T1000 (cell line): ENCODE results near the gene UQCC2.

Experiments
- DNase-seq: peaks from one replicate; lab custom pipeline; 2025; ENCODE audit warnings: mixed read lengths; lab: John Stamatoyannopoulos, UW

Gene UQCC2

DNA sequence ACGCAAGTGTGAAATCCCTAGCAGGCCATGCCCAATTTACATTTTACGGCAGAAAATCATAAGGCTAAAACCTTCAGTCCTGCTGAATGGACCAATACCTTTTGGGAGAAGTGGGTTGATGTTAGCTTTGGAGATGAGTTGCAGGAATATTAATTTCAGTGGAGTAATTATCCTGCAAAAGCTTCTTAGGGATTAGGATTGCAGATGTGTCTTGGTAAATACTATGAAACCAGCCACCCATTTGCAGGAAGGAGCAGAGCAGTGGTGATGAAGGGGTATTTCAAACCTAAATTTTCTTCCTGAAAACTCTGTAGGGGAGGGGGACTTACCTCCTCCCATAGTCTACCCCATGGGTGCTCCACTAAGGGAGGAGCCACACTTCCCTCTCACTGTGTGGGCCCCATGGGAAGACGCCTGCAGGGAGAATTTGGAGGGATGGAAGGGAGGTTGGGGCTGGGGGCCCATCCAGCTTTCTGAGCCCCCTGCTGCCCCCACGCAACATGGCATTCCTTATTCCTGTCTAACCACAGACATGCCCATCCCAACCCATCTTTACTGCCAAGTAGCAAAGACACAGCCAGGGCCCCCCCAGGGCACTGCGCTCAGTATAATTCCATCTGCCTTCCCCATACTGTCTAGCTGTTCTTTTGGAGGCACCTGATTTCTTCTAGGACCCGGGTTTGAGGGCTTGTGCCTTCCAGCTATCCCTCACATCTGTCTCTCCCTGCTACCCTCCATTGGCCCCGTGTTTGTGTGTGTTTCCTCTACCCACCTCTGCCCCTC, 14.6 kb upstream of the UQCC2 start:
- no peak for DNase-seq

DNA sequence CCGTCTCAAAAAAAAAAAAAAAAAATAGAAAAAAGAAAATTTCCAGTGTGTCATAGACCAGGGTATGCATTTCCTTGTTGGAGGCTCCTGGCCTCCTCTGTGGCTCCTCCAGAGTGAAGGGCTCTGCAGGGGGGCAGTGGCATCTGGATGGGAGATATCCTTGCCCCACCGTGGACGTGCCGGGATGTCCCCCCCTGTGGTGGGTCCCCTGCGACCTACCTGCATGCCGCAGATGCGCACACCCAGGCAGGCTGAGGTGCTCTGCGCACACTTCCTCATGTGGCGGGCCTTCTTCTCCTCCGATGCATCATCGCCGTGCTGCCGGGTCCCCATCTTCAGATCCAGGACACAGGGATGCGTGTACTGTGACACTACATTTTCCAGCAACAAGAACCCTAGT, 13.7 kb upstream of the UQCC2 start:
- DNase-seq: no peak

DNA sequence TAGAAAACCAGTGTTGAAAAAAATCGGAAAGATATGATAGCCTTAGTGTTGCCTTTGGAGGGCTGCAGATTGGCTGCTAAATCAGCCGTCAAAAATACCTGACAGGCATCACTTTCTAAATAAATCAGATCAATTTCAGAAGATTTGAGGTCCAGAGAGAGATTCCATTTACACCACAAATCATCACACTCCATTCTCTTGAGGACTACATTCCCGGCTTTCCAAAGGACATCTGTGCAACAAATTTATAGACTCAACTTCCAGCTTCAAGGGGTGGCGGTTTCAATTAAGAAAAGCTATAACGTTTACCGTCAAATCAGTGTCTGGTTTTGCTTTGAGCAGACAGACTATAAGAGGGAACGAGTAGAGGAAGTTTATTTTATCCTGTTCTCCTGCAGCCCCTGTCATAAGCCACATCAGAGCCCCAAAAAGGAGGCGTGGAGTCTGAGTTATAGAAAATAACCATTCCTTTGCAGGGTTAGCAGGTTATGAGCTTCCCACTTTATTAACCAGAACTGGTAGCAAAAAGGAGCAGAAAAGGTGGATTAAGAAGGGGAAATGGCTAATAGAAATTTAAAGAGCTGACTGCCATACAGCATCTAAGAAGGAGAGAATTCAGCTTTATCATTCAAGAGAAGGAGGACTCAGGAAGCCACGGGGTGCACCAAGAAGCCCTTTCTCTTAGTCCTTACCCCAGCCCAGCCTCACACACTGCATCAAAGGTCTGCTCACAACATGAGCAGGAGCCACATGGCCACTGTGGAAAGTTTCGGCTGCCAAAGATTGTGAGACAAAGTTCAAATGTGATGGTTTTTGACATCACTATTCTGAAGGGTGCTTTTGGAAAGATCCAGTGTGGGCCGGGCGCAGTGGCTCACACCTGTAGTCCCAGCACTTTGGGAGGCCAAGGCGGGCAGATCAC, 12.9 kb upstream of the UQCC2 start:
- DNase-seq: no peak

DNA sequence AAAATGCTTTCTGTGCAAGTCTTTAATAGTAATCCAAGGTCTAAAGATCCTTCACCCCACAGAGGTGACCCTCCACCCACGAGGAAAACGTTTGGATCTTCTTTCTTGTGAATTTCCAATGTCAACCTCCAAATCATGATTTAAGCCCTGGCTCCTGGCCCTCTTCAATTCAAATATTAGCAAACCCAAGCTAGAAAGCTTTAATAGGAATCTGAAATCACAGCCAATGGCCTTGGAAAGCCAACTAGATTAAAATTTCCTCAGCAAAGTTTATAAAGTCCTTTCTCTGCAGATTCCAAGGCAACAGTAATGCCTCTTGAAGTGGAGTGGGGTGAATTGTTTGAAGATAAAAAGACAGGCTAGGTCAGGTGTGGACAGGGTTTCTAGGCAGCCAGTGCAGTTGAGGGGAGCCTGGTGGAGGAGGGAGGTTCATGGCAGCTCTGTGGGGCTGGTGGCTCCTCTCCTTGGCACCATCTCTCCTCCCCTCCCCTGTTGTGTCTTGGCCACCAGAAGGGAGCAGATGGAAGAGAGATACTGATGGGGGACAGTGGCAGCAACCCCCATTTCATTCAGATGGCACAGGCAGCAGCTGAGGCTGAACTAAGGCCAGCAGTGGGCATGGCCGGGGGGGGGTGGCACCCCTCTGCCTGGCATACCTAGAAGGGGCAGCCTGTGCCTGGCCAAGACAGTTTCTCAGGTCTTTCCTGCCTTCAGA, 12.0 kb upstream of the UQCC2 start:
- DNase-seq: no peak

DNA sequence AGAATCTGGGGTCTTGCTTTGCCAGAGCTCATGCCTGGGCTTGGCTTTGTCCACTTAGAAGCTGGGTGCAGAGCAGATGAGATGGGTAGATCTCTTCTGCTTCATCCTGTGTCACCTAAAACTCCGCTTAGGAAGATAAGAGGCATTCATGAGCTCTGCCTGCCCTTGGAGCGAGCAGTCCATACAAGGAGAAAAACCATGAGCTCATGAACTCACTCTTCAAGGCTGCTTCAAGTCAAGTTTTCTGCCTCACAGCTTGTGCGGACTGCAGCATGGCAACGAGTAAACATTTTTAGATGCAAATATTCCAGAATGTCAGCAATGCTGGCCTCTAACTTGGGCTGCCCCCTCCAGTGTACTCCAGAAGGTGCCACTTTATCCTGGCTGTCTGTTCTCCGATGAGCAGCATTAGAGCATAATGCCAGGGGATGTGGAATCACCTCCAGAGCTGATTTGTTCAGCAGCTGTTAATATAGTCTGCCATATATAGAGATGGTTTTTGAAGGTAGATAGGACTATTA, 10.7 kb upstream of the UQCC2 start:
- no peak for DNase-seq

DNA sequence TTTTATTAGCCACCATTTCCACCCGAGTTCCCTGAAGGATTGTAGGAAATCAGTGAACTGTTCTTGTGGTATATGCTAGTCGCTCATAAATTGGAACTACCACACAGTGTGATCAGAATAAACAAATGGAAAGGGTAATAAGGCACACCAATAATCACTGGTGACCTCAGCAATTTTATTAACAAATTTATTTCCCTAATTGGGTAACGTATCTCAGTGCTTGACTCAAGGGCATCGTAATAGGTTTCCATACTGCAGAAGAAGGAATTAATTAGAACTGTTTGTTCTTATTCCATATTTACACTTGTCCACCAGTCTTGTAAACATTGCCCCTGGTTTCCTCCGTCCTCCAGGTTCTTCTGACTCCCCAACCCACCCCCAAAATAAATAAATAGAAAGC, 10.0 kb upstream of the UQCC2 start:
- DNase-seq: no peak

DNA sequence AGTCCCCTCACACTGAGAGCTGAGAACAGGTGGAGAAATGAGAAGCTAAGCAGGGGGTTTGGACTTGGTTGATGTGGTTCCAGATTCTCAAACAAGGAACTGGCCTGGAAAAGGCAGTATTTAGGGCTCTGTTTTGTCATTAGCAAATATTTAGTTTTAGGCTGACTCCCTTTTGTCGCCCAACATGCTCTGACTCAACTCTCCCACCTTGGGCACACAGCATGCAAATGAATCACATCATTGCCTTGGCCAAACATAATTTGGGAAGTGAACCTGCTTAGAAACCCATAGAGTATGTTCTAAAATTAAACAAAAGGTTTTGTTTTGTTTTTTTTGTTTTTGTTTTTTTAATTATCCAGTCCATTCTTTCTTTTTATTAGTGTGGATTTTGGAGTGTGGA, 9.5 kb upstream of the UQCC2 start:
- DNase-seq: no peak

DNA sequence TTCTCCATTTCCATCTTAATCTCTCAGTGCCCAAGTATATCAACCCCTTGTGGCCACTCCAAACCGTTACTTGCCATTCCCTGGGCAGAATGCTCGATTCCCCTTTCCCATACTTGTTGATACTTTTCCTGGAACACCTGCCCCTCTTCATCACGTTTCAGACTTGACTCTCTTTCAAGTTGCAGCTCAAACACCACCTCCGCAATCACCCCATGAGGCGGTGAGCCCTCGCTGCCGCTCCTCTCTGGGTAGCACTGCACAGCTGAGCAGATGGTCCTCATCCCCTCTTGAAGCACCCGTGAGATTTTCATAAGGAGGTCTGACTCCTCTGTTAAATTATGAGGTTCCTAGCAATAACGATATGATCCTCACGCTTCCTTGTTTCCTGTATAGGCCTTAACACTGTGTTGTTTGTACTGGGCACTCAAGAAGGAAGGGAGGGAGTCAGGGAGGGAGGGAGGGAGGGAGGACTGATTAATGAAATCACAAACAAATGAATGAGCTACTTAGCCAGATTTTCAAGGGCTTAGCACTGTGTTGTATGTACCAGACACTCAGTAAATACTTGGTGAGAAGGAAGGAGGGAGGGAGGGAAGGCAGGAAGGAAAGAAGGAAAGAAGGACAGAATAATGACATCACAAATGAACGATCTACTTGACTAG, 8.0 kb upstream of the UQCC2 start:
- no peak for DNase-seq

DNA sequence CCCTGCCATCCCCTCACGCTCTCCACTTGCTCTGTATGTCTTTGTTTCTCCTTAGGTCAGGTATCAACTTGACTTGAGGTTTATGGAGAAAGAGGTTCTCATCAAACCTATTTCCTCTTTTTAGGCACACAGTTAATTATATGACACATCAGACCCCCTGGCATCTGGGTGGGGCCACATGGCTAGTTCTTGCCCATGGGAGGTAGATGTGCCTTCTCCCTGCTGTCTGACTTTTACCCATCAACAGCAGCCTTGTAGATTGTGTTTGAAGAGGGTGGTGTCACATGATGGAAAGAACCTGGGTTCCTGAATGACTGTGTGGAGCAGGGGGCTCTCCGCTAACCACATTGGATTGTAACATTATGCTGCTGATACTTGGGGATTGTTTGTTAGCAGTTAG, 7.2 kb upstream of the UQCC2 start:
- DNase-seq: no peak

DNA sequence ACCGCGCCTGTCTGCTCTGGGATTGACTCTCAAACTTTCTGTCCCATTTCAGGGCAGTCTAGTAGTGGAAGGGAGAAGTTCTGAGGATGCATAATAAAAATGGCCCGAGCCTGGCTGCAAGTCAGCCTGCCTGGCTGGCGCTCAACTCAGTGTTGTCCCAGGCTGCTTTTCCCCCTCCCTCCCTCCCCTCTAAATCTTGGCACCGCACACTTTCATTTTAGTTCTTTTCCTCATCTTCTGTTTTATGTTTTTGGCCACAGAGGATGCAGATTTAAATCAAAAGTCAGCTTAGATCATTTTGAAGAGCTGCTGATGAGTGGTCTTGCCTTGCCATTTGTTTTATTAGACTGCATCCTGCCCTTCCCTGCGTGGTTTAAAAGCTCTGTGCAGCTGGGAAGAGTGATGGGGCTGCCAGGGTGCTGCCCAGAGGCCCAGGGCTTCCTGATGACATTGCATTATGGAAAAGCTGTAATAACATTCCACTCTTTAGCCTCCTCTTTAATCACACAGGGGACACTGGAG, 6.5 kb upstream of the UQCC2 start:
- DNase-seq: no peak

DNA sequence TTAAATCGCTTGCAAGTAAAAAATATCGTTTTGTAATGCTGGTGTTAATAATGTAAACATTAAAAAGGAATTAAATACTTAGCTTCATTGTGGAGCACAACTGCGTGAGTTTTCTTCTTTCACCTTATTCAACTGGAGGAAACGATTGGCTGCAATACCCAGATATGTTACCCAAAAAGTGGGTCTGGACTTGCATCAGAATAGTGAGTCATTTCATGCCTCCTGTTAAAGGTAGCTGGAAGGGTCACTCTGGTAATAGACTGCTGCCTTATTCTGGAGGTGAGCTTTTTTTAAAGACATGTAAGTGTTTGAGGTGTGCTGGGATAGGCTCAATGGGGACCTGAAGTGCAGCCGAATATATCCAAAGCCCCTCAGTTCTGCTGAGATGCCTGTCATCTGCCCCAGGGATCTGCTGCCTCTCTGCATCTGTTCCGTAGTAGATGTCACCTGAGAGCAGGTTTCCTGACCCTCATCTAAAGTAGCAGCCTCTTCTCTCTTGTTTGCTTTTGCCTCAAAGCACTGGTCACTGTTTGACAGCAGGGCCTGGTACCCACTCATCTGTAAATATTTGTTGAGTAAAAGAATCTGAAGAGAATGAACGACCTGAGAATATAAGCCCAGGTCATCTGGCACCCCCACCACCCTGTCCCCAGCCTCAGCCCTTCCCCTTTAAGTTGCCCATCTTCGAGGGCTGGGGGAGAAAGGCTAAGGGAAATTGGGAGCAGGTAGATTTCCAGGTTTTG, 5.6 kb upstream of the UQCC2 start:
- DNase-seq: no peak

DNA sequence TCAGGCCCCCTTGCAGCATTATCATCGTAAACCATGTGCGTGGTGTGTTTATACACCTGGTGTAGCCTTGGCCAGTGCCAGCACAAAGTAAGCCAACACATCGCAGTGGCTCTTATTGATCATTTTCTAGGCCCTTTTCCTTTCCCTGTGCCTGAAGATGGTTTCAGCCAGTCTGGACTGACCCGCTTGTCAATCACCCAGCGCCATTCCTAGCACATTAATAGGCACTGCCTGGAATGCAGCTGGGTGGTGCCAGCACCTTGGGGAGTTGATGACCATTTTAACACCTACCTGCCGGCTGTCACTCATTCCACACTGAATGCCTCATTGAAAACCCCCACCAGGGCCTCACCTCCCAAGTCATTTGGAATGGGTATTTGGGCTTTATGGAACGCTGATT, 4.9 kb upstream of the UQCC2 start:
- no peak for DNase-seq

DNA sequence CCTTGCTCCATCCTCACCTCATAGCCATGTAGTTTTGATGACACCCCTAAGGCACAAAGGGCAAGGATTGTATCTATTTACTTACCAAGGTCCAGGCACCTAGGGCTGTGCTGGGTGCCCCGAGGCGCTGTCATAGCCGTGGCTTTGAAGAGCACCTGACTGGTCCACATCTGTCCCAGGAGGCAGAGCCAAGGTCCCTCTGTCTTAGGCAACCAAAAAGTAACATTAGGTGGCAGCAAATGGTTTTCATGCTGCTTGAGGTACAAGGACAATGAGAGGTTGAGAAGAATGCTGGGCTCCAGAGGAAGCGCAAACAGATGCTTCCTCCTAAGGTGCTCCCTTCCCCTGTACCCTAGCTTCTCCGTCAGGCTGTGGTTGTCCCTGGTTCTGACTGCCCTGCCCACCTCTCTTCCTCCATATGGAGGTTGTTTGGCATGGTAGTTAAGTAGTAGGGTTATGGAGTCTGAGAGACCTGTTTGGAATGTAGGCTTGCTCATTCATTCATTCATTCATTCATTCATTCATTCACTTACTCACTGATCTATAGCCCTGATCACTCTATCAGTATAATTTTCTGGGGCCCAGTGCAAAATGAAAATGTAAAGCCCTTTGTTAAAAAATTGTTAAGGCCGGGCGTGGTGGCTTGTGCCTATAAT, 3.0 kb upstream of the UQCC2 start:
- no peak for DNase-seq

DNA sequence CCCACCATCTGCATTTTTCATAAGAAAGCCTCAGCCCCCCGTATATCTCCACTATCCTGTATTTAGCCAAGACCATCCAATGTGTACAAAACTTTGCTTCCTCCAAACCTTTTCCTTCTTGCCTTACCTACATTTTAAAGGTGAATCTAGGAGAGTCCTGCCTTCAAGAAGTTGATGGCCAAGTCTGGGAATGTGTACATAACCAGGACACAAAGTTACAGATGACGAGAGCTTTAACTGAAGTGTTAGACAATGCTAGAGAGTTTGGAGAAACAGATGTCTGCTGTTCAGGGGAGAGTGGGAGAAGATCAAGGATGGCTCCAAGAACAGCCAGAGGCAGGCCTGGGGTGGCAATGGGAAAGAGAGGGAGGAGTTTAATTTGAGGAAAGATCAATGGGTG, 2.3 kb upstream of the UQCC2 start:
- DNase-seq: no peak

DNA sequence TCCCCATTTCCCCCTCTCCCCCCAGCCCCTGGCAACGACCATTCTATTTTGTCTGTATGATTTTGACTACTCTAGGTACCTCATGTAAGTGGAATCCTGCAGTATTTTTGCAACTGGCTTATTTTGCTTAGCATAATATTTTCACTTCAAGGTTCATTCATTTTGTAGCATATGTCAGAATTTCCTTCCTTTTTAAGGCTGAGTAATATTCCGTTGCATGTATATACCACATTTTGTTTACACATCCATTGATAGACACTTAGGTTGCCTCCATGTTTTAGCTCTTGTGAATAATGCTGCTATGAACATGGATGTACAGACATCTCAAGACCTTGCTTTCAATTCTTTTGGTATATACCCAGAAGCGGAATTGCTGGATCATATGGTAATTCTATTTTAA, 1.4 kb upstream of the UQCC2 start:
- DNase-seq: no peak

DNA sequence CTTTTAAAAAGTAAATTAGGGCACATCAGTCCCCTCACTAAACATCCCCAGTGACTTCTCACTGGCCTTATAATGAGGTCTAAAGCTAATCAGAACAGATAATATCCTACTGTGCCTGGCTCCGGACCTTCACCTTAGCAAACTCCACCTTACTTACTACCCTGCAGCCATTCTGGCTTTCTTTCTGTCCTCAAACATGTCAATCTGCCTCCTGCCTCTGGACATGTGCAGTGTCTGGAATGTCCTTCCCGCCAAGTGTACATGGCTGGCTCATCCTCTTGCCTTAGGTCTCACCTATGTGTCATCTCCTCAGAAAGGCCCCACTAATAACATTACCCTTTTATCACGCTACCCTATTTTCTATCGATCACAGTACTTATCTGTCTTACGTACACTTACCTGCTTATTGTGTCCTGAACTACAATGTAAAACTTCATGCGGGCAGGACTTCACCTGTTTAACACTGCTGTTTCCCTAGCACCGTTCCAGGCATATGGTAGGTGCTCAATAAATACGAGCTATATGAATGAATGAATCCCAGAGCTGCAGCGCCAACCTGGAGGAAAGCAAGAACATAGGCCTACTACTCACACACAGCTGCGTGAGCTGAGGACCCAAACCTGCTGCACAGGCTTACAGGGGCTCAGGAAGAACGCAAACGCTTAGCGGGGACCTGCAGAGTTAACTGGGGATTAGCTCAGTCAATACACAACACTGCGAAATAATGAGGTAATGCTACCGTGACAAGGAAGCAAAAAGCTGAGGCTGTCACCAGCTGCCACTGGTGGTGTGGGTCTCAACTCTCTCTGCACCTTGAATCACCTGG, 991 bp downstream of the UQCC2 start:
- no peak for DNase-seq

DNA sequence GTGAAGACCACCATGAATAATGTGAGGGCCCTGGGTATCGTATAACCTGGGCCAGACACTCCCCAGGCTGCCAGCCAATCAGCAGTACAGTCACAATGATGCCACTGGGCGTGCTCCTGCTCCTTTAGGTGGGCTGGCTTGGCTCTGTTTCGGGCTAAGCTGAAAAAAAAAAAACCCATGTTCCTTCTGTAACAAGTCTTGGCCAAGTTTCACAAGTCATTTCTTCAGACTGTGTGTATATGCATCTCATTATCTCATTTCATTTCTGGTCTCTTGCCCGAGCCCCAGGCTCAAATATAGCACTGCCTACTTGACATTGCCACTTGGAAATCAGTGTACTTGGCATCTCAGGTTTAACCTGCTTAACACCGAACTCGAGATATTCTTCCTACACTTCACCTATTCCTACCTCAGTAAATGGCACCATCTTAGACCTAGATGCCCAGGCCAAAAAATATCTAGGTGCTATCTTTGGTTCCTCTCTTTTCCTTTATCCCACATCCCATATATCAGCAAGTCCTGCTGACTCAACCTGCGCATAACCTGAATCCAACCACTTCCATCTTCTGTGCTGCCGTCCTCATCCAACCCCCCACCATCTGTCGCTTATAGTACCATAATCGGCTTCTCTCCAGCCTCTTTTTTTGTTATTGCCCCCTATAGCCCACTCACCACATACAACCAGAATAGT, 1.8 kb downstream of the UQCC2 start:
- DNase-seq: no peak

DNA sequence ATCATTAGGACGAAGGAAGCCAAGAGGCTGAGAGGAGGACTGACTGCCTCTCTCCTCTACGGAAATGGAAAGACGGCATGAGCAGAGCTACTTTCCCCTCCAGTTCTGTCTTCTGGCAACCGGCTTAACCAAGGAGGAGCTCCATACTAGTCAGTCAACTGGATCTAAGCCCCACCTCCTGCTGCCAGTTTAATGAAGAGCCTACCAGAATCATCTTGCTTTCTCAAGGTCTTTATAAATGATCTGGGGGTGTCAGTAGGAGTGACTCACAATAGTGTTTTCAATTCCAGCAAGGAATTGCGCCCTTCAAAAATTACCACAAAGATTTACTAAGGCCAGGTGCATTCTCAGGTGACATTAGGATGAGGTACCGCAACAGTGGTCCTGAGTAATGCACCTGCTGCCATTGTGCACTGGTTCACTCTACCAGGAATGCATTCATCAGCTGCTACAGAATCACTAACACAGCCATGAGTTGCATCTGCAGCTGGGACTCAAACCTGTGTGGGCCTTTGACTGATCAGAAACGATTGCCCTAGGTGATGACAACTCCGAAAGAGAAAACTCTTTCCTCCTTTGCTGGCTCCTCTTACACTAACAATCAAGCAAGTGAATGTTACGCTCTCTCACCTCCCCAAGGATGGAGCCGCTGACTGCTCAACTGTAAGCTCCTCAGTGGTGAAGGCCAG, 2.8 kb downstream of the UQCC2 start:
- DNase-seq: no peak
